ENCODE results near the gene MESP2.

Gene MESP2

GRCh38 chr15:89756897-89757296 is 19.2 kb upstream of the MESP2 start:
- no peak for DNase-seq

DNA sequence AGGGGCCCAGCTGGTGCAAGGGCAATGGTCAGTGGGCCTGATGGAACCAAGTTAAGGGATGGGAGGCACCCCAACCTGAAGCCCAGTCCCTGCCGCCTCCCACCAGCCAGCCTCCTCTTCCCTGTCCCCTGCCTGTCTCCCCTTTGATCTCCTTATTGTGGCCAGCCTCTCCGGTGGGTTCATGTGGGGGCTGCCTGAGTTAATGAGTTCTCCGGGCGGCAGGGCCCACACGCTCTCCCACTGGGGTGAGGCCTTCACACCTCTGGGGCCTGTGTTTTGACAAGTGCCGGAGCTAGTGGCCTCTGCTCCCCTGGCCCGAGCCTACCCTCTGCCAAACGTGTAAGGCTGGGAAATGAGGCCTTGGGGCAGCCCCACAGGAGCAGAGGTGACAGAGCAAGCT is 17.8 kb upstream of the MESP2 start:
- DNase-seq = no peak

- DNase-seq = no peak
These were observed 17.2 kb upstream of the MESP2 start for GRCh38 chr15:89758981-89759380.

DNA sequence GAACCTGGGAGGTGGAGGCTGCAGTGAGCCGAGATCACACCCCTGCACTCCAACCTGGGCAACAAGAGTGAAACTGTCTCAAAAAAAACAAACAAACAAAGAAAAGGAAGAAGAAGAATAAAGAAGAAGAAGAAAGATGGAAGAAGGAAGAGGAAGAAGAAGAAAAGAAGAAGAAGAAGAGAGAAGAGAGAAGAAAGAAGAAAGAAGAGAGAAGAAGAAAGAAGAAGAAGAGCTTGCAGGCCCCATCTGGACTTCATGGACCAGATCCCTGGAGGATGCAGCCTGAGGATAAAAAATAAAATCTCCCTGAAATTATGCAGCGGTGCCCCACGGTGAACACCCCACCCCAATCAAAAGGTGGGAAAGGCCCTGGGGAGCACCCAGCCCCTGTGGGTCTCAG is 16.3 kb upstream of the MESP2 start:
- no peak for DNase-seq

DNA sequence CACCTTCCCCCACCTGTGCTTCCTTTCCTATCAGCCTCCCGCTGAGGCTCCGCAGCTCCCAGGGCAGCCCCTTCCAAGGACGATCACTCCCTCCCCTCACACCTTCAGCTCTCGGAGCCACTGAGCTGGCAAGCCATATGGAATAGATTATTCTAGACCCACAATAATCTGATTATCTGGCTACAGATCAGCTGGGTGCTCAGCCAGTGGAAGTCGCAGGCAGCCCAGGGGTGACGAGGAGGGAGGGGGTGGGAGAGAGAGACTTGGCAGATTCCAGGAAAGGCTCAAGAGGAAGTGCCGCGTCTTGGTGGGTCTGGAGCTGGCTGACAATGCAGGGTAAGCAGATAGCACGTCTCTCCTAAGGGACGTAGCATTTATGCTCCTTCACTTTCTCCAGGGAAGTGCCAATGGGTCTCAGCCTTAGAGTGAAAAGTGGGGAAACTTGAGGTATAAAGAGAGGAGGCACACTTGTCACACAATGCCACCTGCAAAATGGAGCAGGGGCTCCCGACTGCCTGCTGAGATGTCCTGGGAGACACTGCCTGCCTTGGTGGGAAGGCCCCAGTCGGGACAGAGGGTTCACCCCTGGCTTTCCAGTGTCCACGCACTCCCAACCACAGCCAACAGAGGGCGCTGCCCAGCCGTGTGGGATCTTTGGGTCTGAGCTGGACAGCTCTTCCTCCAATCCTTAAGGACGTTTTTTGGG is 15.7 kb upstream of the MESP2 start:
- peak; percentile 66 for DNase-seq

GRCh38 chr15:89761009-89761831 is 14.9 kb upstream of the MESP2 start:
- no peak for DNase-seq

- DNase-seq = no peak
These were observed 14.2 kb upstream of the MESP2 start for GRCh38 chr15:89761929-89762328.

DNA sequence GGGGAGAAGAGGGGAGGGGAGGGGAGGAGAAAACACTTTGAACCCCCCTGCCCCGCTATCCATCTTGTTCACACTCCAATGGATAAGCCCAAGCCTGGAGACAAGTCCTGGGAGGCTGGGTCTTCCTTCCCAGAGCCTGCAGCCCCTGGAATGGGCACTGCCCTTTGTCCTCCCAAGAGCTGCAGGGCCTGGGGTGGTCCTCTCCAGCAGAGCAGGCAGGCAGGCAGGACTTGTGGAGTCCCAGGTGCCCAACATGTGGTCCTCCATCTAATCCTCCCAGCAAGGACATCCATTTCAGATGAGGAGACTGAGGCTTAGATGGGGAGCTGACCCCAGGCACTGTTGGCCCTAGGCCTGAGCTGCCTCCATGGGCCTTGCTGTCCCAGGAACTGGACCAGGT is 10.4 kb upstream of the MESP2 start:
- no peak for DNase-seq

GRCh38 chr15:89766357-89767311 is 9.5 kb upstream of the MESP2 start:
- DNase-seq = no peak

DNA sequence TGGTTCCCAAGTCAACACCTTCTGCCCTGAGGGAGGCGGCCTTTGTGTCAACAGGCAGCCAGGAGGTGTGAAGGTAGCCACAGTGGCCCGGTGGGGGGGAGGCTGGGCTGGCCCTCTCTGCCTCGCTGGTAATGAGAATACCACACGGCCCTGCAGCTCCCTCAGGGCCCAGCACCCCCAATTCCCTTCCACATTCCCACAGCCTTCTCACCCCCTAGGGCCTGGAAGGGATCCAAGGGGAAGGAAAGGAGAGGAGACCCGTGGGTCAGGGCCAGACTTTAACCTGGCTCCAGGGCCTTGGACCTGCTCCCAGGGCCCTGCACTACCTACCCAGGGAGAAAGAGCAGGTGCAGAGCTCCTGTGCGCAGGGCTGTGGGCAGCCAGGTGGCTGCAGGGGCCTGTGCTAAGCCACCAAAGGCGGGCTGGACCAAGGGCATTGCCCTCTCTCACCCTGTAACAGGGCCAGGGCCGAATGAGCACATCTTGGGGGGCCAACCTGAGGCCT is 8.7 kb upstream of the MESP2 start:
- no peak for DNase-seq

- DNase-seq = no peak
These were observed 8.0 kb upstream of the MESP2 start for GRCh38 chr15:89768071-89768500.

GRCh38 chr15:89769366-89769765 is 6.8 kb upstream of the MESP2 start:
- DNase-seq = no peak

GRCh38 chr15:89770041-89770440 is 6.1 kb upstream of the MESP2 start:
- DNase-seq = no peak

- no peak for DNase-seq
These were observed 3.1 kb upstream of the MESP2 start for GRCh38 chr15:89772932-89773583.

DNA sequence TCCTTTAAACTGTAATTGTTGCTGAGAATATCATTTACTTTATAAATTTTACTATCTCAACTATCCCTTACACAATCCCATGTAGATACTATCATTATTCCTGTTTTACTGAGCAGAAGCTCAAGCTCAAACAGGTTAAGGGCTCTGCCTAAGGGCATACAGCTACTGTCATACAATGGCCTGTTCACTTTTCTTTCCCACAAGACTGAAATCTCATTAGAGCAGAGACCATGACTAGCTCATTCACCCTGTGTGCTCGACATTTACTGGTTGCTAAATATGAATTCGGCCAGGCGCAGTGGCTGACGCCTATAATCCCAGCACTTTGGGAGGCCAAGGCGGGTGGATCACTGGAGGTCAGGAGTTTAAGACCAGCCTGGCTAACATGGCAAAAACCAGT is 1.6 kb upstream of the MESP2 start:
- DNase-seq = no peak

GRCh38 chr15:89775815-89776214 is 317 bp upstream of the MESP2 start:
- no peak for DNase-seq

- no peak for DNase-seq
These were observed 1.1 kb downstream of the MESP2 start for GRCh38 chr15:89777073-89777751.

GRCh38 chr15:89777782-89778380 is 1.7 kb downstream of the MESP2 start:
- DNase-seq = no peak

DNA sequence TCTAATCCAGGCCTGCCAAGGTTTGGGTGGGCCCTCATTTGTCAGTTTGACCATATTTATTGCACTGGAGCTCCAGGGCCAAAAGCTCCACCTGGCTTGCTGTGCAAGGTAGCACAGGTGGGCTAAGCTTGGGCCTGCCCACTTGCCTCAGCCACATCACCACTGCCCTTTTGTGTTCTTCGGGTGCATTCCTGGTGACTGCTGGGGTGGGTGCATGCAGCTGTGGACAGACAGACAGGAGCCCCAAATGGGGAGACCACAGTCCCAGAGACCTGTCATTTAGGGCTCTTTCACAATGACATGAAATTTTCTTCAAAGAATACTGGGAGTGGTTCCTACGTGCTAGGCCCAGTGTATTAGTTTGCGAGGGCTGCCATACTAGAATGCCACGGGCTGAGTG is 2.7 kb downstream of the MESP2 start:
- DNase-seq = no peak

- no peak for DNase-seq
These were observed 4.5 kb downstream of the MESP2 start for GRCh38 chr15:89780601-89781000.

DNA sequence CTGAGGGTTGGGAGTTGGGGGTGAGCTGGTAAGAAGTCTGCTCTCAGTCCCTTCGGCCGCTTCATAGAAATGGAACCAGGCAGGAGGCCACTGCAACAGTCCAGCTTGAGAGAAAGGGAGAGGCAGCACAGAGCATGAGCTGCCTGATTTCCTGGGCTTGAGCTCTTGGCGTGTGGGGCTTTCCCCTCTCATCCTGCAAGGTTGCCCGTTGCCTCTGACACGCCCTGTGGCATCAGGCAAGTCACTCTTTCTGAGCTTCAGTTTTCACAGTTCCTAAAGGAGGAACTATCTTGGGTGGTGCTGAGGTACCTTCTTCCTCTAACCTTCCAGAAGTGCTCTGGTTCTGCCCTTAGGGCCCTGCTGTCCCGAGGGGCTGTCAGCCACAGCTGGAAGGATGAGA is 4.9 kb downstream of the MESP2 start:
- no peak for DNase-seq

Measured in CD4-positive, alpha-beta T cell treated with Interleukin-6 for 4 hours (primary cell).